Iris pigment epithelial cell (primary cell): ENCODE data around the gene MIB2.
"Not testable (repeated sequence)": the region's sequence is repeated elsewhere in the genome, so short reads cannot be mapped to it uniquely, and the experiment has no call there.

Source experiments
- DNase-seq: peaks from one replicate; pipeline ENCODE4 v3.0.0-alpha.2; 2011; ENCODE audit warnings: low read depth

Gene MIB2

GRCh38 chr1:1648265-1648664 is 33.0 kb downstream of the MIB2 start:
- DNase-seq, result not testable (repeated sequence)

- DNase-seq, result peak; percentile 97
Measured at GRCh38 chr1:1658583-1659549, 43.6 kb downstream of the MIB2 start, which contains the start of gene CDK11B. TSS of gene CDK11B (minus strand) at chr1:1659004. CDS start at chr1:1657485, 1,519 bp downstream.

DNA sequence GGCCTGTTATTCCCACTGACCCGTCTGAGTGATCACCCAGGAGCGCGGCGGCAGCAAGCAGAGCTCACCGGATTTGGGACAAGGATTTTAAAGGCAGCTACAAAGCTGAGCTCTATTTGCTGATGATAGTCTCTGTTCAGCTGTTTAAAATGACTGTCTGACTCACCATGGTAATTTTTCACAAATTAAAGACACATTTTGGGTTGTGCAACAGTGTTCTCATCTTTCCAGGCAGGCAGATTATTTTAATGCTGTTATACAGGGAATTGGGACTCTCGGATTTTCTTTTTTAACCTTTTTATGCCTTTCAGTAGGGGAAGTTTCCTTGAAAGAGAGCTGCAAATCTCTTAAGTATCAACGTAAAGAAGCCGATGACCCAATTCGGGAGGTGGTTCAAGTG is 47.1 kb downstream of the MIB2 start:
- DNase-seq, result peak; percentile 28

DNA sequence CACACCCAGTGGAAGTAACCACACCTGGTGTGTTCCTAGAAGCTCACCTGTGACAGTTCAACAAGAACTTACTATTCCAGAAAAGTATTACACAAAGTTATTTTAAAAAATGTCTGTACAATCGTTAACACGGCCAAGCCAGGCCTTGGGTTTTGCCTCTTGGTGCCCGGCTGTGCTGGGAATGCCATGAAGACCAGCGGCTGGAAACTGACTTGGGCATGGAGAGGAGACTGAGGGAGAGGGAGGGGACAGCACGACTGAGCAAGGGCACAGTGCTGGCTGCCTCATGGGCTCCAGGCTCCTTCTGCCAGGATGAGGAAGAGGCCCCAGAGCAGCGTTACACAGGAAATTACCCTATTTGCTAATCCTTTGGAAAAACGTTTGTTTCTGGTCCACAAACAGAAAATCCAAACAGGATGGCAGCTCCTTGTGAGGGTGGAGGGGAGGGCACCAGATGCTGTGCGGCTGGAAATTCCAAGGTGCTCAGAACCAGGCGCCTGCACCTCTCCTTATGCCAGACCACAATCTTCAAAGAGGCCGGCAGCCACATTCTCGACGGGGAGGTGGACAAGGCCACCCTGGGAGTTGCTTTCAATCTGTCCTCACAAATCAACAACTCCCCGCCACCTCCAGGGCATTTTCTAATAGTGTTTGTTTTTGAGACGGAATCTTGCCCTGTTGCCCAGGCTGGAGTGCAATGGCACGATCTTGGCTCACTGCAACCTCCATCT is 47.7 kb downstream of the MIB2 start:
- peak; percentile 14 for DNase-seq

- not testable (repeated sequence) for DNase-seq
Measured at GRCh38 chr1:1664318-1664717, 49.0 kb downstream of the MIB2 start.

GRCh38 chr1:1664941-1665814 is 49.9 kb downstream of the MIB2 start:
- DNase-seq, result no peak

DNA sequence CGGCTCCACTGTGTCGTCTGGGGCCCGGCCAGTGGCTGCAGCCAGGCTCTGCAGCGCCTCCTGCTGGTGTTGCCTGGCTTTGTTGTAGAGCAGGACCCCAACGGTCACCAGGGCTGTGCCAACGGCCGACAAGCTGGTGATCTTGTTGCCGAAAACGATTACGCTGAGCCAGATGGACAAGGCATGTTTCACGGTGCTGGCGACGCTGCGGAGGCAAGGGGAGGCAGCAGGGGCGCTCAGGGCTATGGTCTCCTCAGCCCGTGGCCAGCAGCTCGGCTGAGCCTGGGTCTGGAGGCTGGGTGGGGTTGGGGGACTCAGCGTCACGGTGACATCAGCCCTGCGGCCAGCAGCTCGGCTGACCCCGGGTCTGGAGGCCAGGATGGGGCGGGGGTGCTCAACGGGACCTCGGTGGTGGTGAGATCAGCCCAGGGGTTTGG is 50.5 kb downstream of the MIB2 start:
- DNase-seq, result no peak

DNA sequence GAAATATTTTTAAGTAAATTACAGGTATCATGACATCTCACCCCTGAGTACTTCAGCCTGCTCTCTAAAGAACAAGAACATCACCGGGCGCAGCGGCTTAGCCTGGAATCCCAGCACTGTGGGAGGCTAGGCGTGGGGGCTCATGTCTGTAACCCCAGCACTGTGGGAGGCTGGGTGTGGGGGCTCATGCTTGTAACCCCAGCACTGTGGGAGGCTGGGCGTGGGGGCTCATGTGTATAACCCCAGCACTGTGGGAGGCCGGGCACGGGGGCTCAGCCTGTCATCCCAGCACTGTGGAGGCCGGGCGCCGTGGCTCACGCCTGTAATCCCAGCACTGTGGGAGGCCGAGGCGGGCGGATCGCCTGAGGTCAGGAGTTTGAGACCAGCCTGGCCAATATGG is 51.2 kb downstream of the MIB2 start:
- DNase-seq, result no peak

DNA sequence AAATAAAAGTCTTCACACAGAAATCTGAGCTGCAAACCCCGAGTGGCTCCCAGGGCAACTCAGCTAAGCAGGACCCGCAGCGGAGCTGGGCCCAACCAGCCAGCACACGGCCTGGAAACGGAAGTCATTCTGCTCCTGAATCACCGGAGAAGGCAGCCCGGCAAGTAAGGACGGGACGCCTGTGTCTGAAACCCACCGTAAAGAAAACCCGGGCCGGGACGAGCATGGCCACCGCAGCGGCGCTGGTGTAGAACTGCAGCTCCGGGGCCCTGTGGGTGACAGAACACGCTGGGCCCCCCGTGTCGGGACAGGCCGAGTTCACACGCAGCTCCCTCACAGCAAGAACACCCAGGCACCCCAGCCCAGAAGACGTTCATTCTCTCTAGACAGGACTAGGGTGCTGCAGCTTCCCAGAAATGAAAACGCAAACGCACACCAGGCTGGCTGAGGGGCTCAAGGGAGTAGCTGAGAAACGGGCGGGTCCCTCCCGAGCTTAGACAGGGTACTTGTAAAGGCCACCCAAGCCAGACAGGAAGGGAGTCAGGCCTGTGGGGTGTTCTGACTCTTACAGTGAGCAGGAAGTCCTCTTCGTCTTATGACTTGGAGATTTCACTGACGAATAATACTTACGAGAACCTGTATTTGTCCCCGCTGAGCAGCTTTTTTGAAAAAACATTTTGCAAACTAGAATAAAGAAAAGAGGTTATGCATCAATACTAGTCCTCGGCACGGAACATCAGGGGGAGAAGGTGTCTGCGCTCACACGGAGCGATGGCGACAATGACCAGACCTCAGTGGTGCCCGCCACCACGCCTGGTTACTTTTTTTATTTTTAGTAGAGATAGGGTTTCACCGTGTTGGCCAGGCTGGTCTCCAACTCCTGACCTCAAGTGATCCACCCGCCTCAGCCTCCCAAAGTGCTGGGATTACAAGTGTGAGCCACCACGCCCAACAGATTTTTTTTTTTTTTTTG is 54.5 kb downstream of the MIB2 start:
- DNase-seq, result no peak

DNA sequence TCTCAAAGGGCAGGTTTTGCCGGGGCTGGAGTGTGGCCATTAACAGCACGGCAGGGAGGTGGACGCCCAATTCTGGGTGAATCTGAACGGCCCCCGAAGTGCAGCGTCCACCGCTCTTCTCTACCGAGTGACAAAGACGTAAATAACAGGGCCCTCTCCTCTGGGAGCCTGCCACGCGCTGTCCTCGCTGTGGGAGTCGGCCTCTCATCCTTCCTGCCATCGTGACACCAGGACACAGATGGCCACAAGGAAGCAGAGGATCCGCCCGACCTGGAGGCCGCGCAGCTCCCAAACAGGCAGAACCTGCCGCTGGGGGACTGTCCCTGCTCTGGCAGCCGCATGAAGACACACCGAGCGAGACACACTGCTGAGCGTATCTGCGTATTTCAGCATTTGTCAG is 55.6 kb downstream of the MIB2 start:
- DNase-seq, result no peak

GRCh38 chr1:1671365-1672119 is 56.2 kb downstream of the MIB2 start:
- no peak for DNase-seq

DNA sequence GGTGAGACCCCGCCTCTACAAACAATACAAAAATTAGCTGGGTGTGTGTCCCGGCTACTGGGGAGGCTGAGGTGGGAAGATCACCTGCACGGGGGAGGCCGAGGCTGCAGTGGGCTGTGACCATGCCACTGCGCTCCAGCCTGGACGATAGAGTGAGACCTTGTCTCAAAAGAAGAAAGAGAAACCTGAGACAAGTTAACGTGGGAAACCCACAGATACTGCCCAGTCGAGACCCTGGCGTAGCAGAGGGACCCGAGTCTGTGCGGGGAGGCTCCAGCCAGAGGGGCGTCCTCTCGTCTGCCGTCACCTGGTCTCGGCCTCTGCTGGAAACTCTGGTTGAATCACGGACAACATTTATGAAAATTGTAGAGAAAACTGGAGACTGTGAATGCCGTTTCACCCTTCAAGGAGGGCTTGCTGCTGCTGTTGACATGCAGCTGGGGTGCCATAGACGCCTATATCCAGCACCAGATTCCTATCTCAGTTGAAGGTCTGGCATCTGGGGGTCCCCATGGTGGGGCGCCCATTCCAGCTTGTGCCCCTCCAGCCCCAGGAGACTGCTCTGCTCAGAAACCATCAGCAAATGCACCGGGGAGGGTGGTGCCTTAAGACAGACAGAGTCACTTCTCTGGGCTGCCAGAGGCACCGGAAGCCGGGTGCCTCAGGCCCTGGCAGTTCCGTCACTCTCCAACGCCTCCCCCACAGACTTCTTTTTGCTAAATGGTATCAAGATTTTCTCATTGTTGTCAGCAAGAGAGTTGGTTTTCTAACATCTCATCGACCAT is 57.1 kb downstream of the MIB2 start:
- no peak for DNase-seq

DNA sequence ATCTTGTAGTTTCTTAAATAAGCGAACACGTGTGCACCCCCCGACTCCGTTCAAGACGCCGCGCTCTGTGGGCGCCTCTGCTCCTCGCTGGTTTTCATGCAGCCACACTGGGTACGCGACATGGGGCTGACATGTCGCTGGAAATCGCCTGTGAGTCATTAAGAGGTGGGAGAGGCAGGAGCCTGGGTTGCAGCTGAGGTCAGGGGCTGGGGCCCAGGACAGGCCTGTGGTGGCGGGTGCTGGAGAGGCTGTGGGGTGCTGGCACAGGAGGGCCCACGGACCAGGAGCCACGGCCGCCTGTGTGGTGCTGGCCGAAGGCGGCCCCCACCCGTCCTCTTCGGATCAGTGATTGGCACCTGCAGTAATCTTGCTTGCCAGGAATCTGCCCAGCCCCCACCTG is 59.5 kb downstream of the MIB2 start:
- not testable (repeated sequence) for DNase-seq

DNA sequence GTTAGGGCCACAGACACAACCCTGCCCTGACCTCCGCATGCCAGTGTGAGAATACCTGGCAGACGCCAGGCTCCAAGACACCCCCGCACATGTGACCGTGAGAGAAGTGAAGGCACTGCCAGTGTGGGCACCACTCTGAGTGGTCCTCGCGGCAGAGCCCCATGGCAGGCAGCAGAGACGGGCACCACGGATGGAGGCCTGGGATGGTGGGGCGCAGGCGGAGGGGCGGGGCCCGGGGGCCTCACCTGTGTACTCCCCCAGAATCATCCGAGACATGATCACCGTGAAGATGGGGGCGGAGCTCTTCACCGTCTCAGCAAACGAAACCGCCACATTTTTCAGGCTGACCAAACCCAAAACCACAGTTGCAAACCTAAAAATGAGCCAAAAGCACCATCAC is 59.9 kb downstream of the MIB2 start:
- not testable (repeated sequence) for DNase-seq

DNA sequence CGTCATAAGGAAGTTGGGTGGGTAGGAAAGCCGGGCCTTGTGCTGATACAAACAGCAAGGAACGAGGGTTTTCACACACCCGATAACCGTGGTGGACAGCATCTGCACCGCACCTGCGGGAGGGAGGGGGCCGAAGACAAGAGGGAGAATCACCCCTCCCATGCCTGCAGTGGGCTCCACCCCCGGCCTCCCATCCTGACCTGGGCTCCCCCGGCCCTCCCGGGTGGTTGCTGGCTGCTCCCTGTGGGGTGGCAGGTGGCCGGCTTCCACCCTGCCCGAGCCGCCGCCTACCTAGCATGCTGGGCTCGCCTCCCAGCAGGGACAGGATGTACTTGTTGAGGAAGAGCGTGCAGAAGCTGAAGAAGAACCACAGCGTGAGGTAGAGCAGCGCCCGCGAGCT is 60.8 kb downstream of the MIB2 start:
- DNase-seq, result not testable (repeated sequence)

DNA sequence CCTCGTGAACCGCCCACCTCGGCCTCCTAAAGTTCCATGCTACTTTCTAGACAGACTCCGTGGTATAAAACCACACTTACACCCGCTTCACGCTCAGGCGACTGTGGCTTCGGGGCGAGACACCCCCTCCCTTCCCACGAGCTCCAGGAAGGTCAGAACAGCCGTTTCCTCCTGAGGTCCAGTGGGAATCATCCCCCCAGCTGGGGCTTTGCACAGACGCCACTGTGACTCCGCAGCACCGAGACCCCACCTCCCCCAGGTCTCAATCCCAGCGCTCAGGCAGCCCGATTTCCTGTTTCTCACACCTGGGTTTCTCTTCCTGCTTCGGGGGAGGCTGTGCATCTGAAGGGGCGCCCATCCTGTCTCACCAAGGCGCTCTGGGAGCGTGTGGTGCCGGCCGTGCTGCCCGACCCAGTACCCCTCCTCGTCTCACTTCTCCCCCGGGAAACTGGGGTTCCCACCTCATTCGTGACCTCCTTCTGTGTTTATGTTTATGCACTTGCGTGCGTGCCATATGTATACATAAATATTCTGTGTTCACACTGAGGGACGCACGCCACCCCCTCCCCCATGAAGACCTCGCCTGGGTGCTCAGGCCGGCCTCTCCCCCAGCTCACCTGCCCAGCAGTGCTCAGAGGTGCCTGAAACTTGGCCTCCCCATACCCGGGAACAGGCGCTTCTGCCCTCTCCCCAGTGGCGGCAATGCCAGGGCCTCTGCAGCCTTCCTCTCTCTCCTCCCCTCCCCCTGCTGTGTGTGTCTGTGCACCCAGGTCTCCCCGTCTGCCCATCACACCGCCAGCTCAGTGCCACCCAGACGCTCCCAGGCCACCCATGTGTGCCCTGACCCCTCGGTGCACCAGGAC is 62.6 kb downstream of the MIB2 start:
- no peak for DNase-seq

GRCh38 chr1:1678581-1679380 is 63.5 kb downstream of the MIB2 start:
- no peak for DNase-seq
